GM23248 (cell line): ENCODE data around the gene PROM2. TPM values are rescaled to one million over a fixed set of nuclear protein-coding genes. Genes with fewer than 3 reads are reported as not detected.

ENCODE experiments used
- DNase-seq: peaks from one replicate; pipeline ENCODE4 v3.0.0-alpha.2; 2015
- H2AFZ ChIP-seq: fragments of 200-600 bp; sonication (generic); 2 replicates; pipeline ENCODE4 v1.6.1; 2016; ENCODE audit warnings: antibody characterized with exemption
- H3F3A ChIP-seq: fragments of 200-600 bp; sonication (generic); 2 replicates; pipeline ENCODE4 v1.6.1; 2016; ENCODE audit warnings: mild to moderate bottlenecking, antibody characterized with exemption, mixed run types; ENCODE audit not compliant: insufficient read depth
- H3K27ac ChIP-seq: fragments of 200-600 bp; sonication (generic); 2 replicates; pipeline ENCODE4 v1.5.1; 2016; ENCODE audit warnings: mild to moderate bottlenecking
- H3K27me3 ChIP-seq: fragments of 200-600 bp; sonication (generic); replicated peaks from 2 replicates; pipeline ENCODE4 v1.6.1; 2016; ENCODE audit warnings: mild to moderate bottlenecking; ENCODE audit not compliant: insufficient read depth
- H3K36me3 ChIP-seq: fragments of 200-600 bp; sonication (generic); 2 replicates; pipeline ENCODE4 v1.6.1; 2016; ENCODE audit warnings: low read depth, mild to moderate bottlenecking
- H3K4me1 ChIP-seq: fragments of 200-600 bp; sonication (generic); 2 replicates; pipeline ENCODE4 v1.6.1; 2016; ENCODE audit warnings: mild to moderate bottlenecking; ENCODE audit not compliant: insufficient read depth
- H3K4me2 ChIP-seq: fragments of 200-600 bp; sonication (generic); one replicate; pipeline ENCODE4 v1.6.1; 2016; ENCODE audit warnings: mild to moderate bottlenecking; ENCODE audit not compliant: unreplicated experiment
- H3K4me3 ChIP-seq: fragments of 200-600 bp; sonication (generic); 2 replicates; pipeline ENCODE4 v1.5.1; 2016; ENCODE audit warnings: mild to moderate bottlenecking
- H3K79me2 ChIP-seq: fragments of 200-600 bp; sonication (generic); 2 replicates; pipeline ENCODE4 v1.6.1; 2016; ENCODE audit warnings: mild to moderate bottlenecking; ENCODE audit not compliant: insufficient read depth
- H3K9ac ChIP-seq: fragments of 200-600 bp; sonication (generic); 2 replicates; pipeline ENCODE4 v1.6.1; 2016; ENCODE audit warnings: mild to moderate bottlenecking
- H3K9me2 ChIP-seq: fragments of 200-600 bp; sonication (generic); 2 replicates; pipeline ENCODE4 v1.6.1; 2016; ENCODE audit warnings: mixed run types, mild to moderate bottlenecking, moderate library complexity; ENCODE audit not compliant: insufficient read depth
- H3K9me3 ChIP-seq: fragments of 200-600 bp; sonication (generic); one replicate; pipeline ENCODE4 v1.6.1; 2017; ENCODE audit warnings: low read depth
- H4K20me1 ChIP-seq: fragments of 200-600 bp; sonication (generic); 2 replicates; pipeline ENCODE4 v1.6.0; 2016; ENCODE audit not compliant: insufficient read depth
- EZH2 ChIP-seq: fragments of 200-600 bp; sonication (generic); IDR thresholded peaks from 2 replicates; pipeline ENCODE4 v1.6.1; 2018; ENCODE audit warnings: antibody characterized with exemption, mild to moderate bottlenecking; ENCODE audit not compliant: insufficient read depth, poor library complexity, severe bottlenecking
- EZH2phosphoT487 ChIP-seq: fragments of 200-600 bp; sonication (generic); IDR thresholded peaks from 2 replicates; pipeline ENCODE4 v1.6.1; 2018; ENCODE audit warnings: antibody characterized with exemption, moderate library complexity, mild to moderate bottlenecking, low read depth; ENCODE audit not compliant: insufficient read depth
- WGBS, 2 experiments: methylation state at CpG; one replicate each; pipeline ENCODE4 v1.1.6; 2015 to 2017; ENCODE audit warnings: low lambda C conversion rate in 2 of 2, low coverage in 1 of 2; ENCODE audit errors: missing lambda C conversion rate in 2 of 2; 5-methylcytosine and 5-hydroxymethylcytosine counted together
- in situ Hi-C: fragments of 300-500 bp; cut with MboI; formaldehyde crosslinking; loops from 2 replicates; pipeline ENCODE4 v1.15.0; 2020
- polyA plus RNA-seq: library from polyadenylated mRNA; unstranded; fragments of >200 nt; fragmentation: Nextera tagmentation; extraction: Ambion mirVana; gene quantifications from 2 replicates; pipeline ENCODE4 v1.2.1, GENCODE V29; 2016
- total RNA-seq: library from RNA; depleted of rRNA; stranded (reverse); fragments of >200 nt; shearing (Covaris generic); gene quantifications from 2 replicates; pipeline ENCODE4 v1.2.3, GENCODE V29; 2014

Gene PROM2
- total and polyA plus RNA-seq, 2 experiments from 2014 or later = 0.22 to 0.25 TPM

DNA sequence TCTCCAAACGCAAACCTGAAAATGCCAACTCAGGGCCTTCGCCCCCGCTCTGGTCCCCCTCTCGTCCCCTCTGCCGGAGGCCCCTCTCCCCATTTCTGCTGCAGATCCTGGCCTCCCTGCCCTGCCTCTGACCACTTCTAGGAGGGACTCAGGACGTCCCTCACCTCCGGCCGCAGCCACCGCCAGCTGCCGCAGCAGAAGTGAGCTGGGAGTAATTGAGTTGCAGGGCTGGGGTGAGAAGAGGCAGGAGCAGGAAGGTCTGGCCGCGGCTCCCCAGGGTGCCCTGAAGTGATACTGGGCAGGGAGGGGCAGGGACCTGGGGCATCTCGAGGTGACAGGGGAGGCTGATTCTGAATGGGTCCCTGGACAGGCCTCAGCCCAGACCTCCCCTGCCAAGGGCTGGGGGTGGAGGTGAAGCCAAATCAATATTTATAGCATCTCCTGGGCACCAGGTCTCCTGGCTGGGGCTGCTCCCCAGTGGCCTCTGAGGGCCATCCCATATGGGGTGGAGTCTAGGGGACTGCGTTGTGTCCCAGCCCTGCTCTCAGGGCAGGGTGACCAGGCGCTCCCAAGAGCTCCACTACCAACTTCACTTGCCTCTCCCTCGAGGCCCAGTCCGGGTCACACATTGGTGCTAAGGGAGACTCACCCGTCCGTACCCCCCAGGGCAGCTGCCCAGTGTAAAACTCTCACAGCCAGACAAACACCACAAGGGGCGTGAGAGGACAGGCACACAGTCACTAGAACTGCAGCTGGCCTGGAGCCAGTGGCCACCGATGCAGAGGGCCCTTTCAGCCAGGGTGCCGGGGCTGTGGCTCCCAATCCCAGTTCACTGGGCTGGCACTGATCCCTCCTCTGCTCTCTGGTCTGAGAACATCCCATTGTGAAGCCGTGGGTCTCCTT, 55.9 kb downstream of the PROM2 start:
- Histone ChIP-seq H3K9me3 (no peaks in the 10 kb centered on the region), H3K36me3 (no peaks in the 10 kb centered on the region), H3K27me3 (no peaks in the 10 kb centered on the region), H3K27ac (no peak overlapping the region), H3K79me2 (no peaks in the 10 kb centered on the region), H3K4me3 (no peak overlapping the region), H3K4me1 (peaks cover 14% of the 10 kb centered on the region), H4K20me1 (no peaks in the 10 kb centered on the region), H3K4me2 (no peak overlapping the region), H3K9me2 (no peaks in the 10 kb centered on the region), H3F3A (peaks cover 10% of the 10 kb centered on the region), H2AFZ (no peak overlapping the region), H3K9ac (no peak overlapping the region)
- TF ChIP-seq EZH2 (no peak), EZH2phosphoT487 (no peak)
- in situ Hi-C loops = no loop called here
- WGBS, 2 experiments = 77 to 81% methylated on average over 23 of the region's 23 CpGs
- DNase-seq = no peak

DNA sequence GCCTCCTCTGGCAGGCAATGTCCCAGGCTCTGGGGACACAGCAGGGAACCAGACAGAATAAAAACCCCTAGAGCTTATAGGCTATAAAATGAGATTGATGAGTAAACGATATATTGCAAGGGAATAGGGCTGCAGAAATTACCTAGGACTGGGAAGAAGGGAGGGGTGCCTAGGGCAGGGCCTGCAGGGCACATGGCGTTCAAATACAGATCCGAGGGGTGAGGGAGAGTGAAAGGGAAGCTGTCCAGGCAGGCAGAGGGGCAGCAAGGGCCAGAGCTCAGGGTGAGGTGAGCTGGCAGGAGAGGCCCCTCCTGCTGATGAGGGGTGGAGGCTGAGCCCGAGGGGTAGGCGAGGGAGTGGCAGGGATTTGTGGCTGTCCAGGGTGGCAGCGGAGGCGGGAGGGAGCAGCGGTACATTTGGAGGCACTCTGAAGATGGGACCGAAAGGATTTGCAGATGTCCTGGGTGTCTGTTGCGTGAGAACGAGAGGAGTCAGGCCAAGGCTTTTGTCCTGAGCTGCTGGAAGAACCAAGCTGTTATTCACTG, 56.6 kb downstream of the PROM2 start:
- H3K4me3 ChIP-seq = no peak overlapping the region
- no peaks in the 10 kb centered on the region for H3K79me2 ChIP-seq
- H3K4me2 ChIP-seq = no peak overlapping the region
- H3K9ac ChIP-seq = no peak overlapping the region
- in situ Hi-C loops = no loop called here
- no peak for TF ChIP-seq EZH2phosphoT487
- no peak for TF ChIP-seq EZH2
- H3K9me3 ChIP-seq = no peaks in the 10 kb centered on the region
- no peaks in the 10 kb centered on the region for H3K36me3 ChIP-seq
- WGBS, 2 experiments = 91 to 94% methylated on average over 11 of the region's 11 CpGs
- H3K9me2 ChIP-seq = no peaks in the 10 kb centered on the region
- DNase-seq = no peak
- H3K27ac ChIP-seq = no peak overlapping the region
- H3F3A ChIP-seq = peaks cover 16% of the 10 kb centered on the region
- H3K27me3 ChIP-seq = no peaks in the 10 kb centered on the region
- H2AFZ ChIP-seq = no peak overlapping the region
- H3K4me1 ChIP-seq = peaks cover 14% of the 10 kb centered on the region
- no peaks in the 10 kb centered on the region for H4K20me1 ChIP-seq

DNA sequence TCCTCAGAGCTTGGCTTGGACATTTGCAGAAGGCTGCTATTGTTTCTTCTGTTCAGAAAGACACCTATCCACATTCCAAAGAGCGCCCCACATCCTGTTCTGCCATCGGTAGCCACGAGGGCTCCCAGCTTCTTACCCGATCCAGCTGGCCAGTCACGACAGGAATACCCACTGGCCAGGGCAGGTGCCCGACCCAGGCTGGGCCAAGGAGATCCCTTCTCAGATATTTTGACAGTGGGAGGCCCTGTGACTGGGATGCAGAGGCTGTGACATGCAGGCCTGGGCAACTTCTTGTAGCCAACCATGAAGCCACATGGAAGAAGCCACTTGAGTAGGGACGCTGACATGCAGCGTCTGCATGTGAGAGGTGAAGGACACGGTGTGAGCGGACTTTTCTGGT, 57.4 kb downstream of the PROM2 start:
- Histone ChIP-seq H3K27me3 (no peaks in the 10 kb centered on the region), H3K4me3 (no peak overlapping the region), H2AFZ (no peak overlapping the region), H3K9me3 (no peaks in the 10 kb centered on the region), H3K36me3 (no peaks in the 10 kb centered on the region), H3K4me2 (no peak overlapping the region), H3K9me2 (no peaks in the 10 kb centered on the region), H3K9ac (no peak overlapping the region), H3K27ac (no peak overlapping the region), H3K79me2 (no peaks in the 10 kb centered on the region), H3K4me1 (peaks cover 14% of the 10 kb centered on the region), H3F3A (peaks cover 20% of the 10 kb centered on the region), H4K20me1 (no peaks in the 10 kb centered on the region)
- DNase-seq = no peak
- in situ Hi-C loops = no loop called here
- TF ChIP-seq EZH2 = no peak
- TF ChIP-seq EZH2phosphoT487 = no peak
- WGBS, 2 experiments = 87% methylated on average over 10 of the region's 10 CpGs

DNA sequence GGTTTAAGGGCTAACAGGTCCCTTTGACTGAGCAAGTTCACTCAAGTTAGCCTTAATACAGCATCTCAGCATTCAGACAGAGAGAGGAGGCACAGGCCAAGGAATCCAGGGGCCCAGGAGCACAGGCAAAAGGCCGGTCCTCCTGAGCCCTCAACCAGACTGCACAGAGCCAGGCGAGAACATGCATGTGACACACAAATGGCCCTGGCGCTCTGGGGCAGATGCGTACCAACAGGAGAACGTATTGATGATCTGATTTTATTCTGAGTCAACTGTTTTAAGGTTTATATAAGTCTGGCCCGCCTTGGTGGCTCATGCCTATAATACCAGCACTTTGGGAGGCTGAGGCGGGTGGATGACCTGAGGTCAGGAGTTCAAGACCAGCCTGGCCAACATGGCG, 57.8 kb downstream of the PROM2 start:
- H3K9me3 ChIP-seq = no peaks in the 10 kb centered on the region
- no peak overlapping the region for H2AFZ ChIP-seq
- no peak overlapping the region for H3K4me3 ChIP-seq
- in situ Hi-C loops = no loop called here
- no peaks in the 10 kb centered on the region for H4K20me1 ChIP-seq
- no peaks in the 10 kb centered on the region for H3K27me3 ChIP-seq
- WGBS, 2 experiments = 88 to 91% methylated on average over 8 of the region's 8 CpGs
- no peaks in the 10 kb centered on the region for H3K9me2 ChIP-seq
- H3K4me2 ChIP-seq = no peak overlapping the region
- no peaks in the 10 kb centered on the region for H3K36me3 ChIP-seq
- H3K27ac ChIP-seq = no peak overlapping the region
- TF ChIP-seq EZH2 = no peak
- TF ChIP-seq EZH2phosphoT487 = no peak
- peaks cover 20% of the 10 kb centered on the region for H3F3A ChIP-seq
- H3K79me2 ChIP-seq = no peaks in the 10 kb centered on the region
- no peak overlapping the region for H3K9ac ChIP-seq
- H3K4me1 ChIP-seq = peaks cover 14% of the 10 kb centered on the region
- DNase-seq = no peak
